DMS 273 (cell line): ENCODE results near the gene METTL26.
"Not testable (repeated sequence)": the region's sequence is repeated elsewhere in the genome, so short reads cannot be mapped to it uniquely, and the experiment has no call there.

Experiments used
- DNase-seq: peaks from one replicate; lab custom pipeline; 2025; ENCODE audit not compliant: unreplicated experiment; lab: John Stamatoyannopoulos, UW

METTL26 gene

GRCh38 chr16:598823-599739 is 37.0 kb downstream of the METTL26 start:
- no peak for DNase-seq

GRCh38 chr16:597655-598054 is 38.5 kb downstream of the METTL26 start:
- not testable (repeated sequence) for DNase-seq

GRCh38 chr16:596736-597060 is 39.4 kb downstream of the METTL26 start:
- DNase-seq: no peak

- no peak for DNase-seq
Observed at GRCh38 chr16:595942-596735, 40.0 kb downstream of the METTL26 start.

GRCh38 chr16:595094-595528 is 41.0 kb downstream of the METTL26 start:
- DNase-seq: no peak

DNA sequence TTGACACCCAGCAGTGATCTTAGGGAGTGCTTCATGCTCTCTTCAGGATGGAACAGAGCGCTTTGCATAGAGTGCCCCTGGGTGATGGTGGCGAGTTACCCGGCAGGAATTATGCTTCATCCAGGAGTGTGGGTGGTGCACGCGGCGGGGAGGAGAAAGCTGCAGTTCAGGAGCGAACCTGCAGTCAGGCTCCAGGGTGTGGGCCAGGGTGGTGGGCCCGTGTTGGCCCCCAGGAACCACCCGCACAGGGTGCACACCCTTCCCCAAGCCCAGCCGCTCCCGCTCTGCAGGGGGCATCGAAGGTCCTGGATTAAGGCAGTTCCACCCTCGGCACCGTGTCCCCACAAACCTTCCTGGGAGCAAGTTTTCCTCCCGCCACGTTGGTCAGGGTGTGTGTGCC is 42.3 kb downstream of the METTL26 start:
- DNase-seq: no peak

GRCh38 chr16:593406-593805 is 42.7 kb downstream of the METTL26 start:
- no peak for DNase-seq

- peak; percentile 84 for DNase-seq
Observed at GRCh38 chr16:592518-593306, 43.4 kb downstream of the METTL26 start.

- DNase-seq: no peak
Observed at GRCh38 chr16:591892-592517, 44.1 kb downstream of the METTL26 start.

DNA sequence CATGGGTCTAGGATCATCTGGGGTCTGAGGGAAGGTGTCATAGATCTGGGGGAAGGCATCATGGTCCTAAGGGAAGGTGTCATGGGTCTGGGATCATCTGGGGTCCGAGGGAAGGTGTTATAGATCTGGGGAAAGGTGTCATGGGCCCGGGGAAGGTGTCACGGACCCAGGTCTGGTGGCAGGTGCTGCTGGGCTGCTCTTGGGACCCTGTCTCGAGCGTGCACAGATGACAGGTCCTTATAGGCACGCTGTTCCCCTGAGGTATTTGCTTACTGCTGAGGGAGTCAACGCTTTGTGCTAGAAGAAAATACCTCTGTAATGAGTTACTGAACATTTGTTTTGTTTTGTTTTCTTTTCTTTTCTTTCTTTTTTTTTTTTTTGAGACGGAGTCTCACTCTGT is 44.9 kb downstream of the METTL26 start:
- DNase-seq: no peak

DNA sequence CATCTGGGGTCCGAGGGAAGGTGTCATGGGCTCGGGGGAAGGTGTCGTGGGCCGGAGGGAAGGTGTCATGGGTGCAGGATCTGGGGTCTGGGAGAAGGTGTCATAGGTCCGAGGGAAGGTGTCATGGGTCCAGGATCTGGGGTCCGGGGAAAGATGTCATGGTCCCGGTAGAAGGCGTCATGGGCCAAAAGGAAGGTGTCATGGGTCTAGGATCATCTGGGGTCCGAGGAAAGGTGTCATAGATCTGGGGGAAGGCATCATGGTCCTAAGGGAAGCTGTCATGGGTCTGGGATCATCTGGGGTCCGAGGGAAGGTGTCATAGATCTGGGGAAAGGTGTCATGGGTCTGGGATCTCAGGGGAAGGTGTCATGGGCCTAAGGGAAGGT is 45.3 kb downstream of the METTL26 start:
- no peak for DNase-seq

- DNase-seq: peak; percentile 74
Observed at GRCh38 chr16:590188-590814, 45.8 kb downstream of the METTL26 start.

DNA sequence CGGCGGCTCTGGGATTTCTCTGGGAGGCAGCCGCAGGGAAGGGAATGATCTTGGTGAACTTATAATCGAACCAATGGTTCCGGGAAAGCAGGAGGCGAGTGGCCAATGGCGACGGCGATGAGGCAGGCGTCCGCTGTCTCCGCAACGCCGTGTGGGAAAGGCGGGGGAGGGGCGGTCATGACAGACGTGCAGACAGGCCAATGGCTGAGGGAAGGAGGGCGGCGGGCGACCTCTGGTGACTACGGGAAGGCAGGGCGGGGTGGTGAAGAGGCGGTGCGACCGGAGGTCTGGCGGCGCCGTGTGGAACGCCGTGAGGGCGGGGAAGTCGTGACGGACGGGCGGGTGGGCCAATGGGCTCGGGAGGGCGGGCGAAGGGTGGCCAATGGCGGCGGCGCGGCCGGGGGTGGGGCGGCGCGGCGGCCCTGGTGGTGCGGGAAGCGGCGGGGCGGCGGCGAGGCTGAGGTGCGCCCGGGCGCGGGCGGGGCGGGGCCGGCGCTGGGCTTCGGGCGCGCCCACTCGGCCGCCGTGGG is 46.4 kb downstream of the METTL26 start, which contains the start of gene RAB40C:
Gene RAB40C, plus strand, starts transcription at position 409 of the 530 bp plus-strand sequence. CDS start 226 bp downstream, outside the sequence.
- DNase-seq: peak; percentile 99

DNA sequence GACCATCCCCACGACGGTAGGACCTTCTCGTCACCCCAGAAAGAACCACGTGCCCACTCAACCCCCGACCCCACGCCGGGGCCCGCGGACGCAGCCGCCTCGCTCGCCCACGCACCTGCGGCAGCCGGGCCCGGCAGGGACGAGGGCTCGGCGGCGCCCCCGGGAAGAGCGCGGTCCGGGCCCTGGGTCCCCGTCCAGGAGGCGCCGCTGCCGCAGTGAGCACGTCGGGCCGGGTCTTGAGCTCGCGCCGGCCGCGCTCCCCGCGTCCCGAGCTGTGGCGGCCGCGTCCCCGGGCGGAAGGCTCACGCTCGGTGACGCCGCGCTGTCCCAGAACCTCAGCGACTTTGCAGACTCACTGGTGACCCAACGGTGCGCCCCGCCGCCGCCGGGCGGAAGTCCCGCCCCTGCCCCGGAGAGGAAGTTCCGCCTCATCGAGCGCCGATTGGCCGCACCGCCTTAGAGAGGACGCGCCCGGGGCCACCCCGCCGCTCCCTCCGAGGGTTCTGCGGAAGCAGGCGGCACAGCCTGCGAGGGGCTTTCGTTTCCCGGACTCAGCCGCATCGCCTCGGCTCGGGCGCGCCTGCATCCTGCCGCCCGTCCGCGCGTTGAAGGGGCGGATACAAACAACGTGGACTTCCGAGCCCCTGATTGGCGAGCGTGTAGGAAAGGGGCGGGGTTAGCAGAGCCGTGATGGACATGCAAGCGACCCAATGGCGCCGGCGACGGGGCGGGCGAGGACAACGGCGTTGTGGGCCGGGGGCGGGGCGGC is 47.0 kb downstream of the METTL26 start:
- peak; percentile 98 for DNase-seq

DNA sequence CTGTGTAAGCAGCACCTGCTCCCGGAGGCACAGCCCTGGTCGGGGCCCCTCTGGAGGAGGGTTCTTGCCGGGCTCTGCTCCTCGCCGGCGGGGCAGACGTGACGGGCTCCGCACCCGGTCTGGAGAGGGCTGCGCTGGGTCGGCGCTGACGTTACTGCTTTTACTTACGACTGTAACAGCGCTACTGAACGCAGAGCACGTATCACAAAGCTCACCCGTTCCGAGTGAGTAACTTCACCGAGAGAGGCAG is 47.5 kb downstream of the METTL26 start:
- DNase-seq: peak; percentile 81

DNA sequence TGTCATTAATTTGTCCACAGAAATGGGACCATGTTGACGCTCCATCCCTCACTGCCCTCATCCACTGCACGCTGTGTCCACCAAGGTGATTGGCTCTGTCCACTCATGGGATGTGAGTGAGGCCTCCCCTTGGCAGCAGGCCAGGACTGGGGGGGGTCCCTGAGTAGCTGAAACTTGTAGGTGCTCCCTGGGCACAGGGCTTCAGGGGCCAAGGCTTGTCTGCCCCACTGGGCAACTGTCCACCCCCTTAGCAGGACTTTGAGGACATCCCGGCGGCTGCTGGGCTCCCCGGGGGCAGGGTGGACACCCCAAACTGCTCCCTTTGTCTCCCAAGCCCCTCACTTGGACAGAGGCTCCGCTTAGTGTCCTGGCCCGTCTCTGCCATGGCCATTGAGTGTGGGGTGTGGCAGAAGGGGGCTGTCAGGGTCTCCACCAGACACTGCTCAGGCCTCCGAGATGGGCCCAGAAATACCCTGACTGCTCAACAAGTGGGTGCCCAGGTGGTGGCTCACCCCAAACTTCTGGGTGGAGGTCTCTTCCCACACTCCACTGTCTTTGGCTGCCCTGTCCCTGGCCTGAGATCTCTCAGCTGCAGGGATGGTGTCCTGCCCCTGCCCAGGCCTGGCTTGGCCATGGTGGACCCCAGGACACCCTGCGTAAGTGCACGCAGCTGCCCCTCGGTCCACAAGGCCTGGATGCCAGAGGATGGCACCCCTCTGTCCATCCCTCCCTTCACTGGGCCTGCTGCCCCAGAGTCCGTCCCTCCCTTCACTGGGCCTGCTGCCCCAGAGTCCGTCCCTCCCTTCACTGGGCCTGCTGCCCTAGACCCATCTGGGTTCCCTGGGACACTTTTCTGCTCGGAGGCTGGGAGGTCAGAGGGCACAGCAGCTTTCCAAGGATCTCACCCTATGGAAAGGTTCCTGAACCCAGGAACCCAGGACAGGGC is 49.2 kb downstream of the METTL26 start:
- DNase-seq: no peak

GRCh38 chr16:586047-586644 is 50.0 kb downstream of the METTL26 start:
- DNase-seq: peak; percentile 59

GRCh38 chr16:585351-585750 is 50.8 kb downstream of the METTL26 start:
- peak; percentile 40 for DNase-seq
